ENCODE results near the gene SPRED1. TPM values are rescaled to one million over a fixed set of nuclear protein-coding genes. Genes with fewer than 3 reads are reported as not detected.

Gene SPRED1
- total RNA-seq: under 1 TPM; 0.31 to 0.79 TPM

DNA sequence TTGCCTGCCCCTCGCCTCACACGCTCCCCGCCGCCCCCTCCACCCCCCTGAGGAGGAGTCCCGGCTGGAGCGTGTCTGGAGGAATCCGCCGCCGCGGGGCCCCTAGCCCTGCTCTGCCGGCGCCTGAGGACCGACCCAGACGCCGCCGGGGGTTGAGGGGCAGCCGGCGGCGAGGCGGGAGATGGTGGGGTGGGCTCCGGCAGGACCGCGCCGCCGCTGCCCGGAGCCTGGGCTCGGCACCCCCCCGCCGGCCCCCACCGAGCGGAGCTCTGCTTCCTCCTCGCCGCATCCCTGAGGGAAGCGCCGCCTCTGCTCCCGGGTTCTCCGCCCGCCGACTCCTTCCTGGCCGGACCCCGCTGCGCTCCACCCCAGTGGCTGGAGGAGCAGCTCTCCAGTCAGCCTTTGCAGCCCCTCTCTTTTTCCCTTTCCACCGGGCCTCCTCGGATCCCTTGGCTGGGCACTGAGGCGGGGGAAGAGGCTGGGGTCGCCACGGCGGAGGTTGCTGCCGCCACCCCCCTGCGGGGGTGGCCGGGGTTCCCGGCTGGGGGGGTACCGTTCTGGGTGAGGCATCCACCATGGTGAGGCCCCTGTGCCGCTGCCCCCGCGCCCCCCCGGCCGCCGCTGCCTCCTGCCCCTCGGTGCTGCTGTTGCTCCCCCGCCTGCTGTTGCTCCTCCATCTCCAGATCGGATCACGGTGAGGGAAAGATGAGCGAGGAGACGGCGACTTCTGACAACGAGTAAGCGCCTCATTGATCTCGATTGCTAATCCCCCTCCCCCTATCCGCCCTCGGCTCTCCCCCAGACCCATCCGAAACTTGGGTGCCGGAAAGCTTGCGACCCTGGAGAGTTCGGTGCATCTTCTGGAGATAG lies at the start of gene SPRED1:
Gene SPRED1, plus strand, starts transcription at position 356 of the 870 bp plus-strand sequence. Its CDS starts 350 bp downstream, at position 706.
- peaks cover 33% of the 10 kb centered on the region for H3K4me1 Mint-ChIP-seq (ENCODE audit: low read depth)
- DNase-seq: no peak
- peaks cover 60% of the 10 kb centered on the region for H3K27me3 Mint-ChIP-seq (ENCODE audit: low read depth)
- ChIA-PET CTCF (interaction anchor here (0.7 to 1.6 kb wide), 3 partner anchors 21 to 188 kb away, joined by 3 read pairs; no protein-coding TSS in a partner anchor), POLR2A (interaction anchor here (0.7 kb wide), 1 partner anchor 1548 kb away, joined by 3 read pairs; no protein-coding TSS in a partner anchor)
- peak; percentile 35 for ATAC-seq
- no peaks in the 10 kb centered on the region for H3K36me3 Mint-ChIP-seq (ENCODE audit: low read depth)
- H3K4me3 Mint-ChIP-seq: peak within 1 kb of the TSS; percentile 72
- no peaks in the 10 kb centered on the region for H3K9me3 Mint-ChIP-seq (ENCODE audit: insufficient read depth)
- peak within 1 kb of the TSS; percentile 1 for H3K27ac Mint-ChIP-seq

DNA sequence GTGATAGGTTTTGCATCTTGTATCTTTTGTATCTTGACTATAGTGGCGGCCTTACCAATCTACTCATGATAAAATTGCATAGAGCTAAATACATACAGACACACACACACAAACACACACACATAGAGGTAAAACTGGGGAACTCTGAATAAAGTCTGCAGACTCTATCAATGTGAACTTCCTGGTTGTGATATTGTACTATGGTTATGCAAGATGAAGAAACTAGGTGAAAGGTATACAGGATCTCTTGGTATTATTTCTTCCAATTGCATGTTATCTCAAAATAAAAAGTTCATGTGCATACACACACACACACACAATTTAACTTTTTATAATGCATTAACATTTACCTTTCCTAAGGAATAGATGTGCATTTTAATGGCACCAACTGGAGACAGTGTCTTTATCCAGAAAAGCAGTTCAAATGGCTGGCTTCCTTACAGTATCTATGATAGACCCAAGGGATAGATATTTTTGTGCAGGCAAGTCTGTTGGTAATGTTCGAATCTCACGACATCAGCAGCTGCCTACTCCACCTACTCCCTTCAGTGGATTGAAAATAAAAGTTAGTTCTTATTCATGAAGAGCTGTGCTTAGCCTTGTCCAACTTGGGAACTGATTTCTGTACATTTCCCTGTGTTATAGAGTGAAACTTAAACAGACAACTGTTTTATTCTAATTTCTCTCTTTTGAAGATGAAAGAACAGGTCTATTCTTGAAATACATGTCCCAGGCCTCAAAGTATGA lies 46.9 kb upstream of the SPRED1 start:
- no peaks in the 10 kb centered on the region for H3K36me3 Mint-ChIP-seq (ENCODE audit: low read depth)
- no peak overlapping the region for H3K4me3 Mint-ChIP-seq
- no peak overlapping the region for H3K27ac Mint-ChIP-seq
- ChIA-PET POLR2A (no interaction called here), CTCF (interaction anchor here (1.8 kb wide), 1 partner anchor 10 kb away, joined by 4 read pairs; no protein-coding TSS in a partner anchor)
- no peaks in the 10 kb centered on the region for H3K9me3 Mint-ChIP-seq (ENCODE audit: insufficient read depth)
- DNase-seq (no peak), ATAC-seq (no peak)
- peaks cover 13% of the 10 kb centered on the region for H3K27me3 Mint-ChIP-seq (ENCODE audit: low read depth)
- H3K4me1 Mint-ChIP-seq (ENCODE audit: low read depth): no peaks in the 10 kb centered on the region

DNA sequence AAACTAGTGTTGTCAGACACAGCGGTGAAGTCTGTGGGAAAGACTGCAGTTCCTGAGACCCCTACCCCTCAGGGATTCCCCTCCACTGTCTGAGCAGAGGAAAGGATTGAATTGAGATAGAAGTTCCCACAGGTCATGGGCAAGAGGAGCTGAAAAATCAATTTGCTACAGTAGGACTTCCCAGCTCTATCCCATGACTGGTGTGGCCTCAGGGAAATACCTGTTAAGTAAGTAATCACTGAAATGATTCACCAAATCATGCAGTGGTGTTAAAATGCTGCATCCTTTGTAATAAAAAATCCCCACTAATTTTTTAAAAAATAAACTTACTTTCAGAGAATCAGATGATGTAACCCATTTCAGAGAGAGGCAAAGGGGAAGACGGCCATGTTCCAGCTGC lies 45.0 kb upstream of the SPRED1 start:
- Mint-ChIP-seq H3K9me3 (ENCODE audit: insufficient read depth) (no peaks in the 10 kb centered on the region), H3K27ac (no peak overlapping the region), H3K4me1 (ENCODE audit: low read depth) (no peaks in the 10 kb centered on the region), H3K4me3 (no peak overlapping the region), H3K36me3 (ENCODE audit: low read depth) (no peaks in the 10 kb centered on the region), H3K27me3 (ENCODE audit: low read depth) (peaks cover 17% of the 10 kb centered on the region)
- ATAC-seq: no peak
- CTCF ChIA-PET: interaction anchor here (1.8 kb wide), 1 partner anchor 12 kb away, joined by 4 read pairs; no protein-coding TSS in a partner anchor
- no peak for DNase-seq
- POLR2A ChIA-PET: no interaction called here

DNA sequence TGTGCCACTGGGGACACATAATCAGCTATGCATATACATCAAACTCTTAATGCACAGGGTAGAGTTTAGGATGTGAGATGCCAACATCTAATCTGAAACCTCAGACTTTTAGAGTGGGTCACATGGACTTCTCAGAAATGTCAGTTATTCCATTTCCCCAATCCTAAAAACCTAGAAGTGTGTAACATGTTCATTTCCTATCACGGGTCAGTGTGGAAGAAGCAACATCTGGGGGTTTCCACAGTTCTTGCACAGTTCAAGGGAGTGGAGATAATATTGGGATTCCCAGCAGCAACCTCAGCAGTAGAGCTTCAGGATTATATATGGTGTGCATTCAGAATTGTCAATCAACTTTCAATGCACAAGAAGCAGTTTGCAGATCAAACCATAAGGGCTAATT lies 44.4 kb upstream of the SPRED1 start:
- no peak overlapping the region for H3K27ac Mint-ChIP-seq
- ChIA-PET POLR2A (no interaction called here), CTCF (no interaction called here)
- H3K4me3 Mint-ChIP-seq: no peak overlapping the region
- ATAC-seq: no peak
- H3K36me3 Mint-ChIP-seq (ENCODE audit: low read depth): no peaks in the 10 kb centered on the region
- no peak for DNase-seq
- peaks cover 17% of the 10 kb centered on the region for H3K27me3 Mint-ChIP-seq (ENCODE audit: low read depth)
- H3K4me1 Mint-ChIP-seq (ENCODE audit: low read depth): no peaks in the 10 kb centered on the region
- H3K9me3 Mint-ChIP-seq (ENCODE audit: insufficient read depth): no peaks in the 10 kb centered on the region

DNA sequence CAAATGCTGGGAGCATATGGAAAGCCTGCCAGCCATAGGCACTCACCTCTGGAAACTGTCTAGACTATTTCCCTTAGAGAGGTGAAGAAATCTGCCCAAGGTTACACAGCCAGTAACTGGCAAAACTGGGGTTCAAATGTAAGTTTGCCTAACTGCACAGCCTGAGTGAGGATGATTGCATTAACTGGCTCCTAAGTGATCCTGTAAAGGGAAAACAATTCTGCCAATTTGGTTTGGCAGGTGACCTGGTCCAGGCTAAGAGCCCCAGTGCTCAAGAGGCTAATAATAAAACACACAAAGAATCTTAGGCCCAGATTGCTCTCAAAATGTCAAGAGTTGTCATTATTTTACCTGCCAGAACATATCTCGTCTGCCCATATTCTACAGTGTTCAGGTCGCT lies 43.9 kb upstream of the SPRED1 start:
- DNase-seq: no peak
- Mint-ChIP-seq H3K4me3 (no peak overlapping the region), H3K27ac (no peak overlapping the region), H3K4me1 (ENCODE audit: low read depth) (no peaks in the 10 kb centered on the region), H3K27me3 (ENCODE audit: low read depth) (peaks cover 17% of the 10 kb centered on the region), H3K9me3 (ENCODE audit: insufficient read depth) (no peaks in the 10 kb centered on the region), H3K36me3 (ENCODE audit: low read depth) (no peaks in the 10 kb centered on the region)
- ChIA-PET POLR2A (no interaction called here), CTCF (no interaction called here)
- no peak for ATAC-seq

DNA sequence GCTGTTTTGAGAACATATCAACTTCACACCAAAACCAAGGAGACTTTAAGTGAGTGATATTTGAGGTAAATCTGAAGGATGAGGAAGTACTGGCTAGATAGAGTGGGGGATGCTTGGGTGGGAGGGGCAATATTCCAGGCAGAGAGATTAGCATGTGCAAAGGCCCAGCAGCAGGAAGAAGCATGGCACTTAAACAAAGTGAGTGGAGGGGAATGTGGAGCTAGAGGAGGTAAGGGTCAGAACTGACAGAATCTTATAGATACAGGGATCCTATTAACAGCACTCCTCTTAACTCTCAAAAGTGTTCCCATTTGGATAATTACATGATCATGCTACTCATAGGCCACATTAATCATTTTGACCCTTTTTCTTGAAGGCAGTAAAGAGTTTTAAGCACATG lies 41.4 kb upstream of the SPRED1 start:
- Mint-ChIP-seq H3K9me3 (ENCODE audit: insufficient read depth) (no peaks in the 10 kb centered on the region), H3K4me3 (no peak overlapping the region), H3K27ac (no peak overlapping the region), H3K36me3 (ENCODE audit: low read depth) (no peaks in the 10 kb centered on the region), H3K27me3 (ENCODE audit: low read depth) (peaks cover 10% of the 10 kb centered on the region), H3K4me1 (ENCODE audit: low read depth) (no peaks in the 10 kb centered on the region)
- POLR2A ChIA-PET: no interaction called here
- DNase-seq: no peak
- CTCF ChIA-PET: no interaction called here
- ATAC-seq: no peak

DNA sequence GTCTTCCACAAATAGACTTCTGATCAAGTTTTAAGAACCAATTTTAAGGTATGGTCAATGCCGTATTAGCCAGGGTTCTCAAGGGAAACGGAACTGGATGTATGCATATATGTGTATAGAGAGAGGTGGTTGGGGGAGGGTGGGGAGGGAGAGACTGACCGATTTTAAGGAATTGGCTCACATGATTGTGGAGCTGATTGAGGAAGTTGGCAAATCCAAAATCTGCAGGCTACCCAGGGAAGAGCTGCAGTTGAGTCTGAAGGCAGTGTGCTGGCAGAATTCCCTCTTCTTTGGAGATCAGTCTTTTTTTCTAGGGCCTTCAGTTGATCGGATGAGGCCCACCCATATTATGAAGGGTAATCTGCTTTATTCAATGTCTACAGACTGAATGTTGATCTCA lies 40.8 kb upstream of the SPRED1 start:
- peaks cover 8% of the 10 kb centered on the region for H3K27me3 Mint-ChIP-seq (ENCODE audit: low read depth)
- no peak overlapping the region for H3K4me3 Mint-ChIP-seq
- H3K9me3 Mint-ChIP-seq (ENCODE audit: insufficient read depth): no peaks in the 10 kb centered on the region
- no peaks in the 10 kb centered on the region for H3K36me3 Mint-ChIP-seq (ENCODE audit: low read depth)
- ChIA-PET CTCF (no interaction called here), POLR2A (interaction anchor here (0.6 kb wide), 1 partner anchor 52 kb away, joined by 3 read pairs; no protein-coding TSS in a partner anchor)
- H3K4me1 Mint-ChIP-seq (ENCODE audit: low read depth): no peaks in the 10 kb centered on the region
- no peak overlapping the region for H3K27ac Mint-ChIP-seq
- DNase-seq (no peak), ATAC-seq (no peak)

DNA sequence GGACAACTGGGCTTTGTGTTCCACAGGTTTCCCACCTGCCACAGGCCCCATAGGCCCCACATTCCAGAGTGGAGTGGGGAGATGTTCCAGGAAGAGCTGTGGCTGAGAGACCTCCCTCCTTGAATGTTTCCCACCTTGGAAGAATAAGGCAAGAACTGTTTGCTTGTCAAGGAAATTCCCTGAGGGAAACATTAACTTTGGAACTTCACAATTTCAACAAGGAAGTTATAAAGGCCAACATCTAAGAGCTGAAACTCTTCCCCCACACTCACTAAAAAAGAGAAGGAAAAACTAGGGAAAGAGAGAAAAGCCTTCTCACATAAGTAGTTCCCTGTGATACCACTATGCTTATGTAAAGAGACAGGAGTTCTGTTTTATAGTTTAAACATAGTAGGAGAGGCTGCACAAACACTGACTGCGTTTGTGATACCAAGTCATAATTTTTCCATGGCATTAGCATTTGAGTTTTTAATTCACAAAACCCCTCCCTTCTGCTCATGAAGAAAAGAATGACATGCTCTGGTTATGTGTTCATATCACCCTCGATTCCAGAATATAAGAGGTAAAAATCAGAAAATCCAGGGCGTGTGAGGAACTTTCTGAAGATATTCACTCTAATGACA lies 39.8 kb upstream of the SPRED1 start:
- Mint-ChIP-seq H3K27me3 (ENCODE audit: low read depth) (peaks cover 8% of the 10 kb centered on the region), H3K9me3 (ENCODE audit: insufficient read depth) (no peaks in the 10 kb centered on the region), H3K4me1 (ENCODE audit: low read depth) (peaks cover 3% of the 10 kb centered on the region), H3K36me3 (ENCODE audit: low read depth) (no peaks in the 10 kb centered on the region), H3K27ac (no peak overlapping the region), H3K4me3 (no peak overlapping the region)
- DNase-seq: no peak
- ChIA-PET CTCF (no interaction called here), POLR2A (no interaction called here)
- ATAC-seq: no peak

DNA sequence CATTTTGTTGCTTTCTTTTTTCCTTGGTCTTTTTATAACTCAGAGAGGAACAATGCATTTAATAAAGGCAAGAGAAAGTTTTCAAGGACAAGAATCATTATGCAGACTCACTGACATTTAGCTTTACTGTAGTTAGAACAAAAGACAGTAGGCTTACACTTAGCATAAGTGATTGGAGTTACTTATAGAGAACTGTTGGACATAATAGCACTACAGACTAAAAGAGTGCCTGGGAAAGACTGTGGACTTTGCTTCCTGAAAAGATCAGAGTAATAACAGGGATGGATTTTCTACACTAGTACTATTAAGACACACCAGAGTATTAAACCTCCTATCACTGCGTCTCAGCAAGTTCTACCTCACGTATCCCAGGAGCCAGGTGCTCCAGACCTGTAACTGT lies 39.3 kb upstream of the SPRED1 start:
- no peak overlapping the region for H3K4me3 Mint-ChIP-seq
- ChIA-PET CTCF (no interaction called here), POLR2A (no interaction called here)
- H3K36me3 Mint-ChIP-seq (ENCODE audit: low read depth): no peaks in the 10 kb centered on the region
- peaks cover 3% of the 10 kb centered on the region for H3K4me1 Mint-ChIP-seq (ENCODE audit: low read depth)
- no peaks in the 10 kb centered on the region for H3K9me3 Mint-ChIP-seq (ENCODE audit: insufficient read depth)
- H3K27ac Mint-ChIP-seq: no peak overlapping the region
- no peak for DNase-seq
- no peak for ATAC-seq
- H3K27me3 Mint-ChIP-seq (ENCODE audit: low read depth): peaks cover 11% of the 10 kb centered on the region

DNA sequence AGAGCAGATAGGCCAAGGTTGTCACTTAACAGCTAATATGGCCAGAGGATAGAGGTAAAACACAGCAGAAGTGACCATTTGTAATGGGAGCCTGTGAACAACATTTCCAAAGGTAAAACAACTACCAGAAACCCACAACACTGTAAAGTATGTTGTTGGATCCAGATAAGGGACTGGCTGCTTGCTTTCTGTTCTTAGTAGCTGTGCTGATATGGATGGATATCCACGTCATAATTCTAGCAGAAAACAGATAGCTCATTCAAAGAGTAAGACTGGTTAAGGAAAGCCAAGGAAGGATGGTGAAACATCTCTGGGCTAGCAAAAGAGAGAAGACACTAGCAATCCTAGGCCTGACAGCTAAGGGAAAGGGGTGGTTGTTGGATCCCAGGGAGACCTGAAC lies 36.9 kb upstream of the SPRED1 start:
- H3K27me3 Mint-ChIP-seq (ENCODE audit: low read depth): peaks cover 19% of the 10 kb centered on the region
- no peak for ATAC-seq
- H3K36me3 Mint-ChIP-seq (ENCODE audit: low read depth): no peaks in the 10 kb centered on the region
- ChIA-PET POLR2A (no interaction called here), CTCF (no interaction called here)
- DNase-seq: no peak
- peaks cover 3% of the 10 kb centered on the region for H3K4me1 Mint-ChIP-seq (ENCODE audit: low read depth)
- H3K27ac Mint-ChIP-seq: no peak overlapping the region
- no peak overlapping the region for H3K4me3 Mint-ChIP-seq
- H3K9me3 Mint-ChIP-seq (ENCODE audit: insufficient read depth): no peaks in the 10 kb centered on the region

DNA sequence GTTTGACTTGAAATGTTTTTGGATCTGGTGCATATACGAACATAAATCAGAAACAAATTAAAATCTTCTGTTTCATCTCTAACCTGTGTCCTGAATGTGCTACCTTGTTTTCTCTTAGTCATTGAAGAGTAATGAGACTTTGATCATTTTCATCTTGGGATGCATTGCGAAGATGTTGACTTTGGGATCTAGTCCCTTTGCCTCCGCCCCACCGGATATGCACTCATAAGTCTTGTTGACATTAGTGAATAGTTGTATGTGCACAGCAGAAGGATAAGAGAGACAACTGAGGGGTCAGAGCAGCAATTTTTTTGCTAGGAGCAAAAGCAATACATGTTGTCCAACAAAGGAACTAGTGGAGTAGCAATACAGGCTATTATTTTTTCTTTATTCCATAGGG lies 35.9 kb upstream of the SPRED1 start:
- Mint-ChIP-seq H3K27ac (no peak overlapping the region), H3K4me1 (ENCODE audit: low read depth) (peaks cover 3% of the 10 kb centered on the region), H3K36me3 (ENCODE audit: low read depth) (no peaks in the 10 kb centered on the region), H3K27me3 (ENCODE audit: low read depth) (peaks cover 14% of the 10 kb centered on the region), H3K4me3 (no peak overlapping the region), H3K9me3 (ENCODE audit: insufficient read depth) (no peaks in the 10 kb centered on the region)
- ChIA-PET CTCF (no interaction called here), POLR2A (no interaction called here)
- no peak for DNase-seq
- no peak for ATAC-seq

DNA sequence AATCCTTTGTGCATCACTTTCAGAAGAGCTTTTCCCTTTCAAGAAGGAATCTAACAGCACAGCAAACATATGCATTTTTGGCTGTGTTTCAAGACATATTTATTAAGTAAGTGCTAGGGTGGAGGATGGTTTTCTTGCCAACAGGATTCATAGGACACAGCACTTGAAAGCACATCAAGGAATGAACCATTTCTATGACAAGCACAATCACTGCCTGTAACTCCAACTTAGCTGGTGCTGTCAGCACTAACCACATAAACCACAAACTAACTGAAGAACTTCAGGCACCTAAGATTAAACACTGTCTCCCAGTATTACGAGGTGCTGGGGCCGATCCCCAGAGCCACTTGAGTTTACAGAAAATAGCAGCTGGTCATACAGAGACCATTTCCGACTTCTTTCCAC lies 35.4 kb upstream of the SPRED1 start:
- no peaks in the 10 kb centered on the region for H3K9me3 Mint-ChIP-seq (ENCODE audit: insufficient read depth)
- peaks cover 17% of the 10 kb centered on the region for H3K27me3 Mint-ChIP-seq (ENCODE audit: low read depth)
- POLR2A ChIA-PET: no interaction called here
- no peak overlapping the region for H3K27ac Mint-ChIP-seq
- H3K4me1 Mint-ChIP-seq (ENCODE audit: low read depth): peaks cover 3% of the 10 kb centered on the region
- H3K36me3 Mint-ChIP-seq (ENCODE audit: low read depth): no peaks in the 10 kb centered on the region
- CTCF ChIA-PET: no interaction called here
- ATAC-seq (no peak), DNase-seq (no peak)
- no peak overlapping the region for H3K4me3 Mint-ChIP-seq

All from activated CD8-positive, alpha-beta T cell treated with anti-CD3 and anti-CD28 coated beads, Interleukin-2, amount 10 ng/mL, durations not matched to agents 7 days and 5 days (primary cell).